DND-41 (cell line): Measurements from ENCODE around the gene DACH1.

ENCODE experiments used
- CTCF ChIP-seq: IDR thresholded peaks from 2 replicates; pipeline ENCODE4 v1.5.1; 2012; ENCODE audit warnings: borderline replicate concordance, low read length, moderate library complexity, mild to moderate bottlenecking; ENCODE audit not compliant: poor library complexity, severe bottlenecking; ENCODE audit errors: extremely low read depth
- EZH2 ChIP-seq: IDR thresholded peaks from 3 replicates; pipeline ENCODE4 v1.6.1; 2012; ENCODE audit warnings: borderline replicate concordance, low read depth, mild to moderate bottlenecking, moderate library complexity, low read length, inconsistent platforms; ENCODE audit not compliant: severe bottlenecking

- no peak for TF ChIP-seq EZH2
- no peak for TF ChIP-seq CTCF
These were observed 378.8 kb downstream of the DACH1 start for GRCh38 chr13:71488201-71488600.
